Activated gamma-delta T cell (primary cell): Measurements from ENCODE around the gene CD38.
"Not testable (repeated sequence)": the region's sequence is repeated elsewhere in the genome, so short reads cannot be mapped to it uniquely, and the experiment has no call there.

Source experiments
- DNase-seq: peaks from one replicate; lab custom pipeline; 2025; lab: John Stamatoyannopoulos, UW

CD38 gene

GRCh38 chr4:15799141-15799540 lies 21.0 kb downstream of the CD38 start:
- DNase-seq: no peak

DNA sequence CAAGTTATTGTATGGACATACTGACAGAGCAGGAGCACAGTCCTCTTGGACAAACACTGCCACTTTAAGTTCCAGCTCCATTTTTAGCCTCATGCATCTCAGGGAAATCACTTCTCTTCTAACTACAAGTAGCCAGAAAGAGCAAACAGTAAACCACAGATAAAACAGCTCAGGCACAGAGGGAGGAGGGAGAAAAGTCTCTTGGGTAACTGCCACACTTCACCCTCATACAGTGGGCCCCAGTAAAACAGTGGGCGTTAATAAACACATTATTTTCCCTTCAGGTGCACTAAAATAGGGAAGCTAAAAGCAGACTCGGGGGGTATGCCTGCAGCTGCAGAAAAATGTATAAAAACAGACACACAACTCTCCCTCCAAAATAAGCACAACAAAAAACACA lies 21.6 kb downstream of the CD38 start:
- DNase-seq: no peak

- not testable (repeated sequence) for DNase-seq
Observed at GRCh38 chr4:15802497-15802896, 24.4 kb downstream of the CD38 start.

- no peak for DNase-seq
Observed at GRCh38 chr4:15805583-15806517, 27.7 kb downstream of the CD38 start.

- DNase-seq: no peak
Observed at GRCh38 chr4:15809058-15809457, 30.9 kb downstream of the CD38 start.

- DNase-seq: no peak
Observed at GRCh38 chr4:15809466-15809865, 31.3 kb downstream of the CD38 start.

- DNase-seq: no peak
Observed at GRCh38 chr4:15811703-15812337, 33.7 kb downstream of the CD38 start.

DNA sequence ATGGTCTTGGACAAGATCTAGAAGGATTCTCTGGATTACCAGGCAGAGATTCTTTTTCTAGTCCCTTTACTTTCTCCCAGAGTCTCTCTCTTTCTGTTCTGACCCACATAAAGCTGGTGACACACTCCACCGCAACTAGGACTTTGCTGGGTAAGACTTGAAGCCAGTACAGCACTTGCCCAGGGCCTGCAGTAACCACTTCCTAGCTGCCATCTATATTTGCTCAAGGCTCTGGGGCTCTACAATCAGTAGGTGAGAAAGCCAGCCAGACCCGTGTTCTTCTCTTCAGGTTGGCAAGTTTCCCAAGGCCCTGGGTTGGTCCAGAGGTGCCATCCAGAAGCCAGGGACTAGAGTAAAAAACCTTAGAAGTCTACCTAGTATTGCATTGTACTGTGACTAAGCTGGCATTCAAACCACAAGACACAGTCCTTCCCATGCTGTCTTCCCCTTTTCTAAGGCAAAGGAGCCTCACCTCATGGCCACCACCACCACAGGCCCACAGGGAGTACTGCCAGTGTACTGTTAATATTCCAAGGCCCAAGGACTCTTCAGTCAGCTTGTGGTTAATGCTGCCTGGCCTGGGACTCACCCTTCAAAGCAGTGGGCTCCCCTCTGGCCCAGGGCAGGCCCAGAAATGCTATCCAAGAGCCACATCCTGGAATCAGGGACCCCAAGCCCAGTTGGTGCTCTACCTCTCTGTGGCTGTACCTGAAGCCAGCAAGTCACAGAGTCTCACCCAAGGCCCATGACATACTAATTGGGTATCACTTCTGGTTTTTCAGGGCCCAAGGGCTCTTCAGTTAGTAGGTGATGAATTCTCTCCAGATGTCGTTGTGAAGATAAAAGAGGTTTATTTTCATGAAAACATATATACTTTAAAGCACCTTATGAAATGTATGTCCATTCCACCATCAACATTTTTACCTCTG lies 54.7 kb downstream of the CD38 start:
- DNase-seq: no peak

GRCh38 chr4:15833801-15834200 lies 55.7 kb downstream of the CD38 start:
- DNase-seq: no peak

DNA sequence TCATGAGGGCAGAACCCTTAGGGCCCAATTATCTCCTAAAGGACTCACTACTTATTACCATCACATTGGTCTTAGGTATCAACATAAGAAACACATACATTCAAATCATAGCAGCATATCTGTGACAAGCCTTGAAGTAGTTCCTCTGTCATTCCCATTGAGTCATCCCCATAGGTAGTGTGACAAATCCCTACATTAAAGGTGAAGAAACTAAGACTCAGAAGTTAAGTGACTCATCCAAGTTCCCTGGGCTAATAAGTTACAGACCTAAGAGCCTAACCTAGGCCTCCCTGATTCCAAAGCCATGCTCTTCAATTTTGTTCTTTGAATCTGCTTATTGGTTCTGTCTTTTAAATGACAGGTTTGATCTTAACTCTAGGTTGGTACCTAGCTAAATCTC lies 58.2 kb downstream of the CD38 start:
- no peak for DNase-seq

GRCh38 chr4:15837591-15837990 lies 59.5 kb downstream of the CD38 start:
- DNase-seq: no peak

DNA sequence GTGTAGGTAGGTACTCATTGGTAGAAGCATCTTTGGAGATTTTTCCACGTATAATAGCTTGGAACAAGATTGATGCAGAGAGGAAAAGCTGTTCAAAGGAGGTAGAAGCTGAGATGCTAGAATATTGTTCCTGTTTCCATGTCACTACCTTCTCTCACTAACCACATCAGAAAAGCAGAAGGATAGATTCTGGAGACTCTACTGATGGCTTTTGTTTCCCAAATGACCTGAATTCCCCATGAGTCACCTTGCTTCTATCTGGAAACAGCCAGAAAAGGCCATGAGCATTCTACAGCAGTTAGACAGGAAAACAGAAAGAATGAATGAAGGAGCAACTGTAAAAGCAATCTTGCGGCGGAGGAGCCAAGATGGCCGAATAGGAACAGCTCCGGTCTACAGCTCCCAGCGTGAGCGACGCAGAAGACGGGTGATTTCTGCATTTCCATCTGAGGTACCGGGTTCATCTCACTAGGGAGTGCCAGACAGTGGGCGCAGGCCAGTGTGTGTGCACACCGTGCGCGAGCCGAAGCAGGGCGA lies 63.1 kb downstream of the CD38 start:
- DNase-seq: not testable (repeated sequence)

DNA sequence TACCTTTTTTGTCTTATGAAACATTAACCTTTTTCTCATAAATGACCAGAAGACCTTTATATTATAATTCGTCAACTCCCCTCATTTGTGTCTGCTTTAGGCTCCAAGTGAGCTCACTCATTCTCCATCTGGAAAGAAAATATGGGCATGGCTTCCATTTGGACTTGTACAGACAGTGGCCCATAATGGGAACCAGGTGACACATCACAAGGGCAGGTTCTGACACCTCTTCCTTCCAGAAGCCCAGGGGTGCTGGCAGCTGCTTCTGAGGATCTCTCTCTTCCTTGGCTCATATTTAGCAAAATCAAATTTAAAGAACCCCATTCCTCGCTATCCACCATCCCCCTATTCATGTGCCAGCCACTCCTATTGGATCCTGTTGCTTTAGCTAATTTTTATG lies 69.6 kb downstream of the CD38 start:
- DNase-seq: no peak

- no peak for DNase-seq
Observed at GRCh38 chr4:15848191-15848842, 70.2 kb downstream of the CD38 start.

GRCh38 chr4:15851969-15852368 lies 73.8 kb downstream of the CD38 start:
- DNase-seq: no peak

DNA sequence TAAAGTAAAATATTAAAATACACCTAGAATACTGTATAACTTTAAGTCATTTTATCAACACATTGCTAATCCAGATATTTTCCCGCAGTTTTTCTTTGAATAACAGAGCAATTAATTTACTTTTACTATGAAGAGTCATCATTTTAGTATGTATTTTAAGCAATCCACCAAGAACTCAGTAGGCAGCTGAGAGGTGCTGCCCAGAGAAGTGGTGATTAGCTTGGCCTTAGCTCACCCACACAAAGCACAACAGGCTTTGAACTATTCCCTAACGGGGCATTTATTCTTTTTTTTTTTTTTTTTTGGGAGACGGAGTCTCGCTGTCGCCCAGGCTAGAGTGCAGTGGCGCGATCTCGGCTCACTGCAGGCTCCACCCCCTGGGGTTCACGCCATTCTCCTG lies 74.4 kb downstream of the CD38 start:
- DNase-seq: no peak

- DNase-seq: no peak
Observed at GRCh38 chr4:15853345-15853744, 75.2 kb downstream of the CD38 start.

DNA sequence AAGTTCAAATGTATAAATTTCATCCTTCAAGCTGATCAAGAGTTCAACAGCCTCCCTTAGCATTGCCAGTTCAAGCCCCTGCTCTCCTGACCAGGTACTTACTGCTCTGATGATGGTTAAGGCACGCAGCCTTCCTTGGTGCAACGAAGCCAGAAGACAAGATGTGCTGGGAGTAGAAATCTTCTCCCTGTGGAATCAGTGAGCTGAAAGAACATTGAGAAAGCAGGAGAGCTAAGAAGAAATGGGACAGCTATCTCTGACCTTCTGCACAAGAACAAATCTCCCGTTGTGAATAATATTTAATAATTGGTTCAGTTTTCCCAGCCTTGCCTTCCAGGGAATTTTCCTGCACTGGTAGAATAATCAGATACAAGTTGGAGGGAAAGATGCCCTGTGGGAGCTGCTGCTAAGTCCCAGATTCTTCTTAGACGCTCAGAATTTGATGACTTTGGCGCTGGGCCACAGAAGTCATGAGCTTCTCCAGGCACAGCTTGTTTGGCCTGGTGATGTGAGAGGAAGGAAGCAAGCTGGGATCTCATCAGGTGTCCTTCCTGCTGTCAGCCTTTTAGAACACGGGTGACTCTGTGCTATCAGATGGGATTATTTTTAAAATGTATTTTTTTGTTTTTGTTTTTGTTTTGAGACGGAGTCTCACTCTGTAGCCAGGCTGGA lies 77.8 kb downstream of the CD38 start:
- no peak for DNase-seq

GRCh38 chr4:15861198-15861597 lies 83.1 kb downstream of the CD38 start:
- DNase-seq: not testable (repeated sequence)

GRCh38 chr4:15864651-15865566 lies 86.8 kb downstream of the CD38 start:
- no peak for DNase-seq
